Stimulated activated CD4-positive, alpha-beta T cell treated with anti-CD3 and anti-CD28 coated beads, Interleukin-1b, Interleukin-23, amount 100 ng/mL, for 4 hours (primary cell): Measurements from ENCODE around the gene RPS6KA5.
"Not testable (repeated sequence)": the region's sequence is repeated elsewhere in the genome, so short reads cannot be mapped to it uniquely, and the experiment has no call there.

Experiments
- DNase-seq, 2 donors: peaks; one replicate each; pipeline ENCODE4 v3.0.0-alpha.2; 2020; ENCODE audit warnings: low read depth in 2 of 2

Gene RPS6KA5

DNA sequence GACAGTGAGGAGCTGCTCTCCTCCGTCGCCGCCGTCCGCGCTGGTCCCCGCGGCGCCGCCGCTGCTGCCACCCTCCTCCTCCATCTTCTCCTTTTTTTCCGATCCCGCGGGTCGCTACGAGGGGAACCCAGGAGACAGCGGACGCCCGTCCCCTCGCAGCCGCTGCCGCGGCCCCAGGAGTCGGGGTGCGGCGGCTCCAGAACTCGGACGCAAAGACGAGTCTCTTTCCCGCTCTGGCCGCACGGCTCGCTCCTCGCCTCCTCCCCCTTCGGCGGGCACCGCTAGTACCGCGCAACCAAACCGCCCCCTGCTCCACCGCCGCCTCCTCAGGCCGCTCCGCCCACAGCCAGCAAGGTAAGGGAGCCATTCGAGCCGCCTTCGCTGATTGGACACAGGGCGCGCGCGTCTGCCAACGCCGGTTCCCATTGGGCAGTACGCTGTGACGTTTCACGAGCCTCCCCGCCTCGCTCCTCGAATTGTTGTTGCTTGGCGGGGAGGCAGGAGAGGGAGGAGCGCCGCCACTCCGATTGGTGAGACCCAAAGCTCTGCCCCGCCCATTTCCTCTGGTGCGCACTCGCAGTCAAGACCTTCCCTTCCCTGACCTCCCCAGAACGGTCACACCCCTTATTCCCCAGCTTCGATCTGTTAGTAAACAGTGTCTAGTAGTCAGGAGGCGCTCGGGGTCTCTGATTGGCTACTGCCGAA is at the start of gene RPS6KA5:
Gene RPS6KA5, minus strand, starts transcription at position 291 of the 705 bp plus-strand sequence. Its CDS starts 207 bp downstream, at position 84.
- peak; percentile 98 to 99 for DNase-seq

DNA sequence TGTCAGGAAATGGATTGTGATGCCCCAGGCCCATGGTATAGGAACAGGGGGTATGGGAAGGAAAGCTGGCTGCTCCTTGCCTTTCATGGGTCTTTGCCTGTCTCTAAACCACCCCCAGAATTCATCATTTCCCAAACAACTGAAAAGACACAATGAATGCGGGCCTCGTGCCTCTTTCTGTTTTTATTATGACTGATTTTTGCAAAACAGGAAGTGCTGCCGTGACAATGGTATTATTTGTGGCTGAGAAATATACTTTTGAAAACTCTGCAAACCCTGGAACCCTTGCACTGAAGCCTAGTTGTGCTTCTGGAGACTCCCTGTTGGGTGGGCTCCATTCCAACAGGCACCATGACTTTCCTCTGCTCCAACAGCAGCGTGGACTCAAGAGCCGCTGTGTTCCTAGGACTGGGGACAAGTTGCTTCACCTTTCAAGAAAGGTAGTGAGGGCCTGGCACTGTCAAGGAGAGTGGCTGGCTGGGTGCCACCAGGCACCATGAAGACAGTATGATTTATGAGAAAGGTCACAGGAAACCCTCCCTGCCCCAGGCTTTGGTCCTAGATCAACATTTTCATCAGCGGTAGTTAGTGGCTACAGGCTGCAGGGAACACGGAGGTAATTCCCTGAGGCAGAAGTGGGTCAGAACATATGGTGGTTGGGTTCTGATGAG is 48.6 kb upstream of the RPS6KA5 start:
- no peak for DNase-seq

- no peak for DNase-seq
Measured at GRCh38 chr14:91103116-91103515, 42.7 kb upstream of the RPS6KA5 start.

DNA sequence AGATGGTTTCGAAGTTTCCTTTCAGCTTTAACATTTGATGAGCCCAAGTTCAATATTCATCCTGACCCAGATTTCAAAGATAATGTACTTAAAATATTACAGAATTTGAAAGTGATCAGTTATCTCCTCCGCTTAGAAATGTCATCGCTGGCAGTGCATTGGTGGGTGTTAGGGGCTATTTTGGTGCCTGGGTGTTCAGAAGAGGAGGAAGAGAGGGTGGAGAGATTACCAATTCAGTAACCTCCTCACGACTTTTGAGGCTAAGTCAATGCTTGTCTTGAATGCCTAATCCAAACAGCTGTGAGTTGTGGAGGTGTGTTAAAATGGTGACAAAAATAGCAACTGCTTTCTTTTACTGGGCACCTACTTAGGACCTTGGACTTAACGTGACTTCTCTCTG is 39.7 kb upstream of the RPS6KA5 start:
- no peak for DNase-seq

DNA sequence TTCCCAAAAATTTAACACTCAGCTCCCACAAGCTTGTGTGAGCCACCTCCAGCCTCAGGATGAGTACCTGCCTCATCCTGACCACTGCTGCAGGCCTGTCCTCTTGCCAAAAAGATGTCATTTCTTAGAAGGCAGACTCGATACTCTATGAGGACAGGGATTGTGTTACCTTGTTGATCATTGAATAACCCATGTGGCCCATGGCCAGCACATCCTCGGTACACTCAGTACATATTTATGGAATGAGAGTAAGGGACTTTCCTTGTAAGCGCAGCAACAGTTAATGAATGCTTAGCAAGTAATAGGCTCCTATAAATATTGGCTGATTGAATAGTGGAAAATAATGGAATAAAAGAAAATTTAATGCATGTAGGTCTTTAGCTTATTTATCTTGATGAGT is 38.1 kb upstream of the RPS6KA5 start:
- DNase-seq: no peak

DNA sequence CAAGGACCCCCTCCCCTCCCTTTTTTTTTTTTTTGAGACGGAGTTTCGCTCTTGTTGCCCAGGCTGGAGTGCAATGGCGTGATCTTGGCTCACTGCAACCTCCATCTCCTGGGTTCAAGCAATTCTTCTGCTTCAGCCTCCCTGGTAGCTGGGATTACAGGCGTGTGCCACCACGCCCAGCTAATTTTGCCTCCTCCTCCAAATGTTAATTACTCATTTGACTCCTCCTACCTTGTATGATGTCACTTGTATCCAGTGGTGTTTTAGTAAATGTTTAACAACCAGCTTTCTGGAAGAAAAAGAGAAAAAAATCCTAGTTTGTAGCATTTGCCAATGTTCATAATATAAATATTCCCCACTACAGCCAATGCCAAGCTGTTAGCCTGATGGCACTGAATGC is 37.2 kb upstream of the RPS6KA5 start:
- not testable (repeated sequence) for DNase-seq

- DNase-seq: no peak
Measured at GRCh38 chr14:91095178-91095577, 34.7 kb upstream of the RPS6KA5 start.

GRCh38 chr14:91094772-91095171 is 34.3 kb upstream of the RPS6KA5 start:
- DNase-seq: no peak

DNA sequence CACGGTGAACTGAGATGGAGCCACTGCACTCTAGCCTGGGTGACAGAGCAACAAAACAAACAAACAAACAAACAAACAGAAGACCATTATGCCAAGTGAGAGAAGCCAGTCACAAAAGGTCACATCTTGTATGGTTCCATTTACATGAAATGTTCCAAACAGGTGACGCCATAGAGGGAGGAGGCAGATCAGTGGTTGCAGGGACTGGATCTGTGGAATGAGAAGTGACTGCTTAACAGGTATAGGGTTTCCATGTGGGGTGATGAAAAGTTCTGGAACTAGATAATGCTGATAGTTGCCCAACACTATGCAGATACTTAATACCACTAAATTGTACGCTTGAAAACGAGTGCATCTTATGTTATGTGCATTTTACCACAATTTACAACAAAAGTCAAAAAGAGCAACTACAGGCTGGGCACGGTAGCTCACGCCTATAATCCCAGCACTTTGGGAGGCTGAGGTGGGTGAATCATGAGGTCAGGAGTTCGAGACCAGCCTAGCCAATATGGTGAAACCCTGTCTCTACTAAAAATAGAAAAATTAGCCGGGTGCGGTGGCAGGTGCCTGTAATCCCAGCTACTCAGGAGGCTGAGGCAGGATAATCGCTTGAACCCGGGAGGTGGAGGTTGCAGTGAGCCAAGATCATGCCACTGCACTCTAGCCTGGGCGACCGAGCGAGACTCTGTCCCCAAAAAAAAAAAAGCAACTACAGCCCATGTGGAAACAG is 33.5 kb upstream of the RPS6KA5 start:
- DNase-seq: not testable (repeated sequence)

DNA sequence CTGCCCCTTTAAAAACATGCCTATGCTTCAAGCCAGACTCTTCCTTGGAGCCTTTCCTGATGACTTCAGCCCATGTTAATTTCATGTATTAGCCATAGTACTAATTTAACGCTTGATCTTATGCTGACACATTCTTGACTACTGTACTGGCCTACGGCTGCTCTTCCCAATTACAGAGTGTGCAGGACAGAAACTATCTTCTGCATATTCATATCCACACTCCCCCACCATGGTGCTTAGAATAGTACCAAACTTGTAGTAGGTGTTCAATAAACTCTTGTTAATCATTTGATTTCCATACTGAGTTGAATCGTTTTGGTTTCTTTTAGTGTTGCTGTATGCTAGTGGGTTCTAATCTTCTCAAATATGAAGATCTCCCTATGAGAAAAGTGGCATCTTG is 31.6 kb upstream of the RPS6KA5 start:
- DNase-seq: no peak

DNA sequence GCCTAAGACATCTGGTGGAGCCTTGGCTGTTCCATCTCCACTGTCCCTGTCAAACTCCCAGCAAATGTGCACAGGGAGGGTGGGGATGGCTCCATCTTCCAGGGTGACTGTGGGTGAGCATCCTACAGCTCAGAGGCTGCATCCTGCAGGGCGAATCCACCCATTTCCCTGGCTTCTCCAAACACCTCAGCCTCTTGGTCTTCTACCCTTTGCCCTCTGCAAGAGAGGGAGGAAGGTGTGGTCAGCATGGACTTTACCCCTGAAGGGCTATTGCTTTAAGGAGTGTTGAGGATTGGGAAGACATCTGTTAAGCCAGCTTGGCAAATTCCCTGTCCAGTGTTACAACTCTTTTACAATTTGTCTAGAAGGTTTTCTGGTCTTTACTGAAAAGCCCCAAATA is 30.3 kb upstream of the RPS6KA5 start:
- DNase-seq: no peak

GRCh38 chr14:91089958-91090535 is 29.6 kb upstream of the RPS6KA5 start:
- no peak for DNase-seq

DNA sequence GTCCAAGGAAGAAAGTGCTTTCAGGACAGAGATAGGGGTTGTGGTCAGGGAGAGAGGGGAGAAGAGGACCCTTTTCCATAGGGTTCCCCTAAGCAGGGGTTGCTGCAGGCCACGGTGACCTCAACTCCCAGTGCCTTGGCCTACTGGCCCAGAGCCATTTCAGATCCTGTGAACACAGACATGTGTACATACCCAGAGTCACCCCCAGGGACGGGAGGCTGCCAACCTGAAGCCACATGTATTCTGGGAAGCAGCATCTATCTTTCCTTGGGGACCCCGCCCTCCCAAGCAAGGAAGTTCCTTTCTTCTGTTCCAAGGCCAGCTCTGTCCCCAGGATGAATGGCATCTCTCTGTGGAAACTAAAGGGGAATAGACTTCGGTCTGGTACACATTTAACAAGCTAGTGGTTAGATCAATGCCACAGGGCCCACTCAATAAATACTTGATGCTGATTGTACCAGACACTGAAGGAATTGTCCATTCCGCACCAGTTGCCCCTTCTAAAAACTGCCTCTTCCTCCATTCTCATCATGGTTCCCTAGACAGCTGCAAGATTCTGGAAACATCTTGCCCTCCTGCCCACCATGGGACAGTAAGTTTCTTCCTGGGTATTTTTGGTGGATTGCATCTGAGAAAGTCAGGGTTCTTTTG is 28.3 kb upstream of the RPS6KA5 start:
- DNase-seq: no peak

- DNase-seq: not testable (repeated sequence)
Measured at GRCh38 chr14:91087470-91087869, 27.0 kb upstream of the RPS6KA5 start.

- no peak for DNase-seq
Measured at GRCh38 chr14:91084516-91084915, 24.1 kb upstream of the RPS6KA5 start.

GRCh38 chr14:91082282-91082681 is 21.8 kb upstream of the RPS6KA5 start:
- DNase-seq: no peak

GRCh38 chr14:91080071-91080470 is 19.6 kb upstream of the RPS6KA5 start:
- DNase-seq: no peak

DNA sequence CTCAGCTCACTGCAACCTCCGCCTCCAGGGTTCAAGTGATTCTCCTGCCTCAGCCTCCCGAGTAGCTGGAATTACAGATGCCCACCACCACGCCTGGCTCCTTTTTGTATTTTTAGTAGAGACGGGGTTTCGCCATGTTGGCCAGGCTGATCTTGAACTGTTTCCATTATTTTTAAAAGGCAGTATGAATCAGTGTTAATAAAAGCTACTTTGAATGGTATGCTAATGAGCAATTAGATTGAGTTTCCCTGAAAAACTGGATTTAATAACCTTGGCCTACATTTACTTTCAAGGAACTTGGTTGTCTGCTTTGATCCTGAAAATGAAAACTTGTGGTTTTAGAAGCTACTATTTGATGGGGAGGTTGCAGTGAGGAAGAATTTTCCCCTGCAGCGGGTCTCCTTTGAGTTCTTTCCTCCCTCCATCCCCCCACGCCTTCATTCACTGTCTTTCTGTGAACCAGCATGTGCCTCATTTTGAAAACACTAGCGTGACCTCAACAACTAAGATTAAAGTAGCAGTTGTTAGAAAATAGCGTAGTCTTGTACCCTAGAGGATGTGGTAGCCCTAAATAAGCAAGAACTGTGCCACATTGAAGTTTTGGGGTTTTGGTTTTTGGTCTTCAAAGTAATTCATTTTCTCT is 17.8 kb upstream of the RPS6KA5 start:
- peak; percentile 16 to 23 for DNase-seq

- no peak for DNase-seq
Measured at GRCh38 chr14:91075553-91075952, 15.1 kb upstream of the RPS6KA5 start.

DNA sequence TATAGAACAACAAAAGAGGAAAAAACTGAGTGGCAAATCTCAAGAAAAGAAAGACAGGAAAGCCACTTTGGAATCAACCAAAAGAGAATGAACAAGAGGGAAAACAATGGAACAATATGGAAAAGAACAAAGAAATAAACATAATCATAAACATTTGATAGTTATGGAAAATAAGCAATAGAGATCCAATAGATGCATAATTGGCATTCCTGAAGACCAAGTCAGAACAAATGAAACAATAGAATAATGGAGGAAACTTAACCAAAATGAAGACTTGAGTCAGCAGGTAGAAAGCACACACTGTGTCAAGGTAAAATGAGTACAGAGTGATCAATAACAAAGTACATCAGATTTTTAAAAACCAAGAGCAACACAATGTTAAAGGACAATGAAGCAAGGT is 10.1 kb upstream of the RPS6KA5 start:
- DNase-seq: no peak

GRCh38 chr14:91068642-91069041 is 8.2 kb upstream of the RPS6KA5 start:
- no peak for DNase-seq
